Esophagus mucosa (tissue), 1 donor: ENCODE data around the gene CALM1. TPM values are rescaled to one million over a fixed set of nuclear protein-coding genes. Genes with fewer than 3 reads are reported as not detected.
A peak's percentile ranks its signal among the peaks of the same experiment; 100 is the strongest.

Experiments
- ATAC-seq: fragments of 200-7000 bp; cut with Tn5 transposase; one replicate; pipeline ENCODE4 v1.9.1; 2020
- total RNA-seq: library from RNA; stranded (reverse); gene quantifications from one replicate; pipeline ENCODE4 v1.2.4, GENCODE V29; 2023
- donor health status: DM: yes; HTN: yes; CAD: no.

Gene CALM1
- total RNA-seq, 1 donor from 2014 or later: 420 TPM

- no peak for ATAC-seq
These were observed 15.2 kb downstream of the CALM1 start for GRCh38 chr14:90412058-90412457.

GRCh38 chr14:90416720-90417119 is 19.9 kb downstream of the CALM1 start:
- no peak for ATAC-seq

GRCh38 chr14:90418053-90418452 is 21.2 kb downstream of the CALM1 start:
- no peak for ATAC-seq

DNA sequence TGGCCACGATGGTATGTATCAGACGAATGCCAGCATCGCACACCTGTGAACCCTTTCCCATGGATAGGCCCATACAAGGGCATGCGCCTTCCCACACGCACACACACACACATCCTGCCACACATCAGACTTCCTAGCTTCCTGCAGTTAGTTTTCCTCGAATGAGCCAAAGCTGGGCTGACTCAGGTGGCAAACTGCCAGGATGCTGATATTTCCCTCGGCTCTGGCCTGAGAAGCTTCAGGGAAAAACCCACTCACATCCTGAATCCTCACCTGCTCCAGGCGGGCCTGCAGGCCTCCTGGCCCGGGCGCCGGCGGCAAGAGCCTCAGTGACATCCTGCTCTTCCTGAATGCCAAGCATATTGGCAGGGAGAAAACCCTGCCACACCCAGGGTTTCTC is 22.4 kb downstream of the CALM1 start:
- peak; percentile 90 for ATAC-seq

DNA sequence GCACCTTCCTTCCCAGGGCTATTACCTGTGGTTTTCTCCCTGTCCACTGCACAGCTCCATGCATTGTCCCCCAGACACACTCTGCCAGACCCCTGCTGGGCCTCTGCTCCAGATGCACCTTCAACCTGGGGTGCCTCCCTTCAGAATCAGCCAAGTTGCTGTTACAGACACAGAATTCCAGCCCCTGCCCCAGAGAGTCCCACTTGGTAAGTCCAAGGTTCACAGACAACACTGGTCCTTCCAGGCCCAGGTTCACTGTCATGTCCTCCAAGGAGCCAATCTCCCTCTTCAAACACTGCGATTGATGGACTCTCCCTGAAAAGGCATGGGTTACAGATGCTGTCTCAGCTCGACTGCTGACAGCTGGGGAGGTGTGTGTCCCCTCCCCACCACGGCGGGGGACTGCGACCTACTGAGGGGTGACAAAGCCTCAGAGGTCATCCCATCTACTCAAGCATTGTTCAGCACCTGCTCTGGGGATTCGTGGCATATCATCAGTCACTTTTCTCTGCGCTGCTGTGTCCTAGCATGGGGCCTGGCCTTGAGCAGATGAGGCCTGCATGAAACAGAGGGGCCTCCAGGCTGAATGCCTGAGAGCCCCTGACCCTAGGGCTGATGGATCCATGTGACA is 24.3 kb downstream of the CALM1 start:
- no peak for ATAC-seq

DNA sequence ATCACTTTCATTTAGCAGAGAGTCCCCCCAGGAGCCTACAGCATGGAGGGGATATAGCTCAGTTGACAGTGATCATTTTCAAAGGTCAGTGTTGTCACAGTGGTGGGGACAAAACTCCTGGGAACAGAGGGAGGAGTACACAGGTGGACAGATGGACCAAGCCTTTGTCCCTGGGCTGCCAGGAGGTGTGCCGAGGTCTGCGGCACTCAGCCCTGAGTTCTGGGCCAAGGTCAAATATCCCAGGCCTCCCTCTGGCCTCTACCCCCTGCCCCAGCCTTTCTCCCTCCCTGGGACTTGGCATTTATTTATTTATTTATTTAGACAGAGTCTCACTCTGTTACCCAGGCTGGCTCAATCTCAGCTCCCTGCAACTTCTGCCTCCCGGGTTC is 24.8 kb downstream of the CALM1 start:
- ATAC-seq: no peak

- peak; percentile 73 for ATAC-seq
These were observed 26.3 kb downstream of the CALM1 start for GRCh38 chr14:90423166-90423565.

DNA sequence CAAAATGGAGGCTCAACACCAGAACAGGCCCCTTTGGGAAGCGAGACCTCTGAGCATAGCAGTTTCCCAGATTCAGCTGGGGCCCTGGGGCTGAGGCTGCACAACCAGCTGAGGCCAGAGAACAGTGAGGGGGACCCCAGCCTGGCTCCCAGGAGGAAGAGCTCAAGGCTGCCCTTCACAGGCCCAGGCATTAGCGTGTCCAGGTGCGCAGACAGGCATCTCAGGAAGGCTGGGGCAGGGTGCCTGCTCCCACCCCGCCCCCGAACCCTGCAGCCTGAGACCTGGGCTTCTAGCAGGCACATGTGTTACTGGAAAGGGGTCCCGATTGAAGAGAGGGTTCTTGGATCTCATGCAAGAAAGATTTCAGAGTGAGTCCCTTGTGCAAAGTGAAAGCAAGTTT is 27.2 kb downstream of the CALM1 start:
- no peak for ATAC-seq

- no peak for ATAC-seq
These were observed 28.0 kb downstream of the CALM1 start for GRCh38 chr14:90424686-90425372.

DNA sequence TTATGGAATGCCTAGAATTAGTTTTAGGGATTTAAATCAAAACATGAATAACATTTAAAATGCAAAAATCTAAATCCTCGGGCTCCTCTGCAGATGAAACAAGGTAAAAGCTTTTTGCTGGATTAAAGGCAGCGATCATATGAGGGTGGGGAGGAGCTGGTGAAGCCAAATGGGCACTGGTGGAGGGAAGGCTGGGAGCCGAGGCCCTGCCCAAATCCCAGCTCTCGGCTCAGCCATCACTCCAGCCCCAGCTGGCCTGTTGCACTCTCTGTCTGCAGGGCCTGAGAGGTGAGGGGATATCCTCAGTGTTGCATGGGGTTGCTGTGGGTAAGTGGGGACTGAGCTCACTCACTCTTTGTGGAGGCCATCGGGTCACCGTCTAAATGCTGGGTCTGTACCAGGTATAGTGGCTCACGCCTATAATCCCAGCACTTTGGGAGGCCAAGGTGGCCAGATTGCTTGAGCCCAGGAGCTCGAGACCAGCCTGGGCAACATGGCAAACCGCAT is 28.6 kb downstream of the CALM1 start:
- no peak for ATAC-seq

DNA sequence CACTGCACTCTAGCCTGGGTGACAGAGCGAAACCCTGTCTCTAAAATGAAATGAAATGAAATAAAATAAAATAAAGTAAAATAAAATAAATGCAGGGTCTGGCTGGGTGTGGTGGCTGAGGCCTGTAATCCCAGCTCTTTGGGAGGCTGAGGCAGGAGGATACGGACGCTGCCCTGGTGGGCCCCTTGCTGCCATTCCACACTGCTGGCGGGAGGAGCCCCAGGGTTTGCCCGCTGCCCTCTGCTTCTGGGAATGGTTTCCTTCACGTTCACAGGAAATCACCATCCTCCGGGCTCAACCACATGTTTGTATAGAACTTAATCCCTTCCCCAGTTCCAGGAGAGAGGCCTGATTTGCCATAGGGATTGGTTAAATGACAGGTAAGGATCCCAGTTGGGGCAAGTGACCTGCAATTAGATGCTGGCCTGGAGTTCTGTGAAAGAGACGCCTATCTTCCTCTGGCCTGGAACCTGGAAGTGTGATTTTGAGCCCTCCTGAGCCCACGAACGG is 29.3 kb downstream of the CALM1 start:
- no peak for ATAC-seq

DNA sequence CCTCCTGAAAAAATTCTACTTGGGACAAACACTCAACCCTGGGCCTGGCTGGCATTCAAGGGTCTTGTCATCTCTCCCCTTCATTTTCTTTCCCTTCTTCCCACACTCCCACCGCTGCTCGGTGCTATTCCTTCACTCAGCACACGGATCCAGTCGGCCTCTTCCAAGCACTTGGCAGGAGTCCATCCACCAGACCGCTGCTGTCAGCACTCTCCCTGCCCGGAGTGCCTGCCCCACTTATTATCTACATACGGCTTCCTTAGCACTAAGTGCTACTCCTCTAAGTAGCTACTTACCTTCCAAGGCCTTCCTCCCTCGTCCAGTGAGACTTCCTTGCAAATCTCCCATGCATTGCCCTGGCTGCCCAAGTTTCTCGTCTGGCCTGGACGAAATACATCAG is 29.8 kb downstream of the CALM1 start:
- no peak for ATAC-seq

DNA sequence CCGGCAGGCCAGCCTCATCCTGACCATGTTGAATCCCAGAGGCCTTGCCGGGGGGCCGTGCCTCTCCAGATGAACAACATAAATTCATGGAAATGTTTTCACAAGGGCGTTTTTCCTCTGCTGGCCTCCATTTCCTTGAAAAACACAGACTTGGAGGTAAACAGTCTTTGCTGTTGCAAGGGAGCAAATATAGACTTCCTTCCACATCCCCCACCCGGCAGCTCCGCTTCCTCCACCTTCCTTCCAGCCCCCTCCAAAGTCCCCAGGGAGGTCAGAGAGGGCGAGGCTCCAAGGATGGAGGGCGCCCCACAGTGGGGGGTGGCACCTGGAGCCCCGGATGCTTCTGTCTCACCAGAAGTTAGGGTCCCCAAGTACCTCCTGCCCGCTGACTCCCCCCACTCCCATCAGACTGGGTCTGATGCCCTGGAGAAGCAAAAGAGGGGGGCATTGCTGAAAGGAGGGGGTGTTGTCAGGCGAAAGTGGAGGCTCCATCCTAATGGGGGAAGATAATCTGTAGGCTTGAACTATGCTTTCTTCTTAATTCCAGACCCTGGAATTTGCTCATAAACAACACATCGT is 31.1 kb downstream of the CALM1 start:
- ATAC-seq: no peak

DNA sequence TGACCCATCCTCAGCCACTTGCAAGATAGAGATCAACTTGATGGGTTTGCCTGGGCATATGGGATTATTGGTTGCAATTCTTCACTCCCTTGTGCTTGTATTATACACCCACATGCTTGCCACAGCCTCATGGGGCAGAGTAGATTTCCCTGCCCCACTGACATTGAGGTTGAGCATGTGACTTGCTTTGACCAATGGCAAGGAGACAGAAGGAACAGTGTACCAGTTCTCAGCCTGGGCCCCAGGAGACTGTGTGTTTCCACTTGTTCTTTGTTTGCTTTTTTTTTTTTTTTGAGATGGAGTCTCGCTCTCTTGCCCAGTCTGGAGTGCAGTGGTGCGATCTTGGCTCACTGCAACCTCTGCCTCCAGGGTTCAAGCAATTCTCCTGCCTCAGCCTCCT is 31.8 kb downstream of the CALM1 start:
- ATAC-seq: no peak

- ATAC-seq: no peak
These were observed 32.4 kb downstream of the CALM1 start for GRCh38 chr14:90429236-90429635.

- ATAC-seq: no peak
These were observed 32.9 kb downstream of the CALM1 start for GRCh38 chr14:90429754-90430153.

- no peak for ATAC-seq
These were observed 37.7 kb downstream of the CALM1 start for GRCh38 chr14:90434370-90435020.

GRCh38 chr14:90438841-90439240 is 42.0 kb downstream of the CALM1 start:
- ATAC-seq: no peak

DNA sequence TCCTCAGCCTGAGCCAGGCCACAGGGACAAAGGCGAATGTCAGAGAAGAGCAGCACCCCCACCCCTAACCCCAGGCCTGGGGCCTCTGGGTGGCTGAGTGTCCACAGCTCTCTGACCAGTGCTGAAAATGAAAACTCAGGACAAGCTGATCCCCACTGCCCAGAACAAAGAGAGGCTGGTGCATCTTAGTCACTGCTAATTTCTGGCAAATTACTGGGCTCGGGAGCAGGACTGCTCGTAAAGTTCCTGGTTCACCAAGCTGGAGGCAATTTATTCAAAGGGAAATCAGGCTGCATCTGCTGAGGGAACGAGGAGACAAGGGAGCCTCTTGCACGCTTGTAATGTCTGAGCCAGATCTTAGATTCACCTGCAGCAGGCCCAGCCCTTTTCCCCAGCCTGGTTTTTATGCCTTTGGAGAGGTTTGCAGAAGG is 43.2 kb downstream of the CALM1 start:
- no peak for ATAC-seq

GRCh38 chr14:90440592-90440991 is 43.8 kb downstream of the CALM1 start:
- no peak for ATAC-seq

DNA sequence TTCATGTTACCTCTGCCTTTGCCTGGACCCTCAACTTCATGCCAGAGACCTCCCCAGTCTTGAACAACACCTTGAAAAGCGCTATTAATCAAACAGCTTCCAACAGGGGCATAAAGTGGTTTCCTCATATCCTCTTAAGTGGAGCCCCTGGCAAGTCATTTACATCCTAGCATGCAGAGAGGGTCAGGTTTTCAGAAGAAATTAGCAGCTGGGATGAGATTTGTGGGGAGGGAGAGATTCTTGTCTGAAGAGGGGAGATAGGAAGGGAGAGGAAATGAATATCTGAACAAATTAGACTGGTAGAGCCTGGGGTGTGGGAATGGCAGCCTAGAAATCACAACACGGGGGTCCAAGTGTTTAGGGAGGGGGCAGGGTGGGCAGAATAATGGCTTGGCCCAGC is 45.6 kb downstream of the CALM1 start:
- no peak for ATAC-seq

DNA sequence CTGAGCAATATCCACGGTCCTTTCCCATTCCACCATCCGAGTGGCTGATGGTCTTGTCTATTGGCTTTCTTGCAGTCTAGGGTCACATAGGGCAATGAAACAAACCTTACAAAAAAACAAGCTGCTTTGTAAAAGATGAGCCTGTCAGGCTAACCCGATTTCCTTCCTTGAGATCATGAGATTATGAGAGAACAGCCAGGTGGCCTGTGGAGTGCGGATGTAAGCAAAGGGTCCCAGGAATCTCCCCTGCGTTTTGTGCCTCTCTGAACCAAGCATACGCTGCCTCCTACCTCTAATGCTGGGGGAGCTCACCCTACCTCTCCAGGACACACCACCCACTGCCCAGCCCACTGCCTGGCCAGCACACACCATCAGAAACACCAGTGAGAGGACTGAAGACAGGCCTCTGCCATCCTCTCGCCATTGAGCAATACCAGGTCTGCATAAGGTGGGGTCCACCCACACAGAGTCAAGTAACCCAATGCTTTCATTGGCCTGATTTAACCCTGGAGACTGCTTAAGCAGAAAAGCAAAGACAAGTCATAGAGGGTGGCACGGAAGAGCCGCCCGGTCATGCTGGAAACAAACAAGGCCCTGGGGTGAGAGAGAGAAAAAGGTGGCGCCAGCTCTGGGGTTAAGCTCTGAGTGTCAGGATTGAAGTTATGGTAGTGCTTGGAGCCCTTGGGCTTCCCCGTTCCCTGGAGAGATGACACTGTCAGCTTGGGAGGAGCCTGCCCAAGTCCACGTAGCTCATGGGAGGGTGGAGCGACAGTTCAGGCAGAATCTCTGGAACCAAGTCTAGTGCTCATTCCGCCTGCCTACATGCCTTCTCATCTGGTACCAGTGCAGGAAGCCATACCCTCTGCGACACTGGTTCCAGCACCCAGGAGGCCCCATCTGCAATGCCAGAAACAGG is 46.6 kb downstream of the CALM1 start:
- peak; percentile 73 for ATAC-seq
